ENCODE data around the gene SEMA3F.

DNA sequence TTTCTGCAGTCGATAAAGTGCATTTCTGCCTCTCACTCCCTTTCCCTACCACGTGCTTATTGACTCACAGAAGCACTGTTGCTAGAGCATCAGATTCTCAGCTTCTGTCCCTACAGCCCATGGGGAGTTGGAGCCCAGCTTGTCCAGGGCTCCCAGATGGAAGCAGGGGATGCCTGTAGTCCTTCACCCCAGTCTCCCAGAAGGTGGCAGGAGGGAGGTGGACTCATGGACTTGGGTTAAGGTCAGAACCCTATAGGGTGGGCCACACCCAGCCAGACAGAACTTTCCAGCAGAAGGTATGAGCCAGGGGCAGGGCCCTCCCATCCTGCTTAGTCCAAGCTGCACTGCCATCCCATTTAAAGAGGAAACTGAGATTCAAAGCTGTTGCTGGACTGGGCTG lies 33.1 kb upstream of the SEMA3F start:
- TF ChIP-seq, protein P1, sequence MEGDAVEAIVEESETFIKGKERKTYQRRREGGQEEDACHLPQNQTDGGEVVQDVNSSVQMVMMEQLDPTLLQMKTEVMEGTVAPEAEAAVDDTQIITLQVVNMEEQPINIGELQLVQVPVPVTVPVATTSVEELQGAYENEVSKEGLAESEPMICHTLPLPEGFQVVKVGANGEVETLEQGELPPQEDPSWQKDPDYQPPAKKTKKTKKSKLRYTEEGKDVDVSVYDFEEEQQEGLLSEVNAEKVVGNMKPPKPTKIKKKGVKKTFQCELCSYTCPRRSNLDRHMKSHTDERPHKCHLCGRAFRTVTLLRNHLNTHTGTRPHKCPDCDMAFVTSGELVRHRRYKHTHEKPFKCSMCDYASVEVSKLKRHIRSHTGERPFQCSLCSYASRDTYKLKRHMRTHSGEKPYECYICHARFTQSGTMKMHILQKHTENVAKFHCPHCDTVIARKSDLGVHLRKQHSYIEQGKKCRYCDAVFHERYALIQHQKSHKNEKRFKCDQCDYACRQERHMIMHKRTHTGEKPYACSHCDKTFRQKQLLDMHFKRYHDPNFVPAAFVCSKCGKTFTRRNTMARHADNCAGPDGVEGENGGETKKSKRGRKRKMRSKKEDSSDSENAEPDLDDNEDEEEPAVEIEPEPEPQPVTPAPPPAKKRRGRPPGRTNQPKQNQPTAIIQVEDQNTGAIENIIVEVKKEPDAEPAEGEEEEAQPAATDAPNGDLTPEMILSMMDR (IDR thresholded peaks at IDR 0.05; ENCODE audit: low read depth, low read length, poor library complexity, severe bottlenecking), result no peak
- no peak for TF ChIP-seq EZH2phosphoT487 (IDR thresholded peaks at IDR 0.05; ENCODE audit: borderline replicate concordance, low read length)
